ENCODE results near the gene AK5. TPM values are rescaled to one million over a fixed set of nuclear protein-coding genes. Genes with fewer than 3 reads are reported as not detected.

Gene AK5
- total and polyA plus RNA-seq, 4 donors: 0.06 to 3.0 (median 0.15) TPM; not detected in 1

- no peak overlapping the region for H3K4me3 ChIP-seq
- 72 to 86% methylated on average over 4 of the region's 4 CpGs for WGBS, 2 donors
- H3K9ac ChIP-seq (ENCODE audit: insufficient read depth in 1 of 2, low read length in 2 of 2): no peak overlapping the region
- H3K9me3 ChIP-seq (ENCODE audit: control insufficient read depth in 4 of 4, insufficient read depth in 3 of 4, low read length in 3 of 4): no peaks in the 10 kb centered on the region
- TF ChIP-seq, protein P1, sequence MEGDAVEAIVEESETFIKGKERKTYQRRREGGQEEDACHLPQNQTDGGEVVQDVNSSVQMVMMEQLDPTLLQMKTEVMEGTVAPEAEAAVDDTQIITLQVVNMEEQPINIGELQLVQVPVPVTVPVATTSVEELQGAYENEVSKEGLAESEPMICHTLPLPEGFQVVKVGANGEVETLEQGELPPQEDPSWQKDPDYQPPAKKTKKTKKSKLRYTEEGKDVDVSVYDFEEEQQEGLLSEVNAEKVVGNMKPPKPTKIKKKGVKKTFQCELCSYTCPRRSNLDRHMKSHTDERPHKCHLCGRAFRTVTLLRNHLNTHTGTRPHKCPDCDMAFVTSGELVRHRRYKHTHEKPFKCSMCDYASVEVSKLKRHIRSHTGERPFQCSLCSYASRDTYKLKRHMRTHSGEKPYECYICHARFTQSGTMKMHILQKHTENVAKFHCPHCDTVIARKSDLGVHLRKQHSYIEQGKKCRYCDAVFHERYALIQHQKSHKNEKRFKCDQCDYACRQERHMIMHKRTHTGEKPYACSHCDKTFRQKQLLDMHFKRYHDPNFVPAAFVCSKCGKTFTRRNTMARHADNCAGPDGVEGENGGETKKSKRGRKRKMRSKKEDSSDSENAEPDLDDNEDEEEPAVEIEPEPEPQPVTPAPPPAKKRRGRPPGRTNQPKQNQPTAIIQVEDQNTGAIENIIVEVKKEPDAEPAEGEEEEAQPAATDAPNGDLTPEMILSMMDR (IDR thresholded peaks at IDR 0.05; ENCODE audit: control extremely low read depth, extremely low read depth): no peak
- H3K27ac ChIP-seq (ENCODE audit: low read depth in 1 of 2, low read length in 1 of 2): no peak overlapping the region
- H3K4me1 ChIP-seq (ENCODE audit: control insufficient read depth in 5 of 5, insufficient read depth in 5 of 5, low read length in 5 of 5): no peaks in the 10 kb centered on the region
- no peaks in the 10 kb centered on the region for H3K27me3 ChIP-seq (ENCODE audit: control insufficient read depth in 3 of 3, insufficient read depth in 3 of 3, low read length in 2 of 3)
- DNase-seq (no peak), ATAC-seq (ENCODE audit: insufficient read depth, low FRiP score) (no peak)
- H3K36me3 ChIP-seq (ENCODE audit: control insufficient read depth in 4 of 4, insufficient read depth in 4 of 4, low read length in 4 of 4): no peaks in the 10 kb centered on the region
These were observed 110.7 kb downstream of the AK5 start for GRCh38 chr1:77392486-77392885.

DNA sequence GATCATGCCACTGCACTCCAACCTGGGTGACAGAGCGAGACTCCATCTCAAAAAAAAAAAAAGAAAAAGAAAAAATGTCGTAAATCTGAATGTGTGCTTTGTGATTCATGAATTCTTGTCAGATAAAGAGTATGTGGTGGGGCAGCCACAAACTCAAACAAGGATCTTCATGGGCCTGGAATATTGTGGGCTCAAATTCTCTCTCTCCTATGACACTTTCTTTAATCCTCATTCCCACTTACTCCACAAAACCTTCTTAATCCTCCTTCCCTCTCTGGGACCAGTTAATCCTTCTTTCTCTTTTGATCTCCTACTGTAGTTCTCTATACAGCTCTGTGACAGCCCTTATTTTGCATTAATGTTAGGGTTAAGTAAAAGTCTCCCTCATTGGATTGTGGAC lies 112.3 kb downstream of the AK5 start:
- no peak for DNase-seq
- H3K9ac ChIP-seq (ENCODE audit: insufficient read depth in 1 of 2, low read length in 2 of 2): no peak overlapping the region
- no peaks in the 10 kb centered on the region for H3K9me3 ChIP-seq (ENCODE audit: control insufficient read depth in 4 of 4, insufficient read depth in 3 of 4, low read length in 3 of 4)
- H3K4me1 ChIP-seq (ENCODE audit: control insufficient read depth in 5 of 5, insufficient read depth in 5 of 5, low read length in 5 of 5): no peaks in the 10 kb centered on the region
- H3K36me3 ChIP-seq (ENCODE audit: control insufficient read depth in 4 of 4, insufficient read depth in 4 of 4, low read length in 4 of 4): no peaks in the 10 kb centered on the region
- 86% methylated on average over 2 of the region's 2 CpGs for WGBS, 2 donors
- no peak overlapping the region for H3K4me3 ChIP-seq
- TF ChIP-seq, protein P1 (IDR thresholded peaks at IDR 0.05; ENCODE audit: control extremely low read depth, extremely low read depth): no peak
- H3K27ac ChIP-seq (ENCODE audit: low read depth in 1 of 2, low read length in 1 of 2): no peak overlapping the region
- ATAC-seq (ENCODE audit: insufficient read depth, low FRiP score): no peak
- no peaks in the 10 kb centered on the region for H3K27me3 ChIP-seq (ENCODE audit: control insufficient read depth in 3 of 3, insufficient read depth in 3 of 3, low read length in 2 of 3)

DNA sequence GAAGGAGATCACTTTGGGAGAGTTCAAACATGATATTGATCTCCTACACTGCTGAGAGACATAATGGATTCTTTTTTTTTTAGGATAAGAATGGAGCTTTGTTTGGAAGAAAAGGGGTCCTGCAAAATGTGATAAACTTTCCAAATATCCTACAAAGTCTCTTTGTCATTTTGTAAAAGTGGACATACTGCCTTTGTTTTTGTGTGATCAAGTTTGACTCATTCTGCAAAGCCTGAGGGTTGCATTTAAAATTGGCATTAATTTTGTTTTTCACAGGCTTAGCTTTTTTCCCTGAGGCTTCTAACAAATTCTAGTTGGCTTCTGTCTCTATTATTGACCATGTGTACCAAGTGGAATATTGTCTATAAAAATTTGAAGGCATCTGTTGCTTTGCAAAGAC lies 113.2 kb downstream of the AK5 start:
- Histone ChIP-seq H3K4me1 (ENCODE audit: control insufficient read depth in 5 of 5, insufficient read depth in 5 of 5, low read length in 5 of 5) (no peaks in the 10 kb centered on the region), H3K4me3 (no peak overlapping the region), H3K9ac (ENCODE audit: insufficient read depth in 1 of 2, low read length in 2 of 2) (no peak overlapping the region), H3K27me3 (ENCODE audit: control insufficient read depth in 3 of 3, insufficient read depth in 3 of 3, low read length in 2 of 3) (no peaks in the 10 kb centered on the region), H3K36me3 (ENCODE audit: control insufficient read depth in 4 of 4, insufficient read depth in 4 of 4, low read length in 4 of 4) (no peaks in the 10 kb centered on the region), H3K27ac (ENCODE audit: low read depth in 1 of 2, low read length in 1 of 2) (no peak overlapping the region), H3K9me3 (ENCODE audit: control insufficient read depth in 4 of 4, insufficient read depth in 3 of 4, low read length in 3 of 4) (no peaks in the 10 kb centered on the region)
- DNase-seq: no peak
- TF ChIP-seq, protein P1 (IDR thresholded peaks at IDR 0.05; ENCODE audit: control extremely low read depth, extremely low read depth): no peak
- no peak for ATAC-seq (ENCODE audit: insufficient read depth, low FRiP score)

GRCh38 chr1:77398152-77398551 lies 116.3 kb downstream of the AK5 start:
- 70 to 83% methylated on average over 3 of the region's 3 CpGs for WGBS, 2 donors
- DNase-seq: no peak
- TF ChIP-seq, protein P1 (IDR thresholded peaks at IDR 0.05; ENCODE audit: control extremely low read depth, extremely low read depth): no peak
- H3K4me1 ChIP-seq (ENCODE audit: control insufficient read depth in 5 of 5, insufficient read depth in 5 of 5, low read length in 5 of 5): no peaks in the 10 kb centered on the region
- no peaks in the 10 kb centered on the region for H3K36me3 ChIP-seq (ENCODE audit: control insufficient read depth in 4 of 4, insufficient read depth in 4 of 4, low read length in 4 of 4)
- no peaks in the 10 kb centered on the region for H3K27me3 ChIP-seq (ENCODE audit: control insufficient read depth in 3 of 3, insufficient read depth in 3 of 3, low read length in 2 of 3)
- H3K9me3 ChIP-seq (ENCODE audit: control insufficient read depth in 4 of 4, insufficient read depth in 3 of 4, low read length in 3 of 4): no peaks in the 10 kb centered on the region
- H3K4me3 ChIP-seq: no peak overlapping the region
- no peak overlapping the region for H3K27ac ChIP-seq (ENCODE audit: low read depth in 1 of 2, low read length in 1 of 2)
- ATAC-seq (ENCODE audit: insufficient read depth, low FRiP score): no peak
- H3K9ac ChIP-seq (ENCODE audit: insufficient read depth in 1 of 2, low read length in 2 of 2): no peak overlapping the region

All from lung (tissue), 12 donors.